Astrocyte (in vitro differentiated cells and primary cell): Measurements from ENCODE around the gene CCDC136. TPM values are rescaled to one million over a fixed set of nuclear protein-coding genes. Genes with fewer than 3 reads are reported as not detected.

Source experiments
- DNase-seq: peaks from one replicate; pipeline ENCODE4 v3.0.0-alpha.2; 2010; ENCODE audit warnings: low read depth
- FAIRE-seq: peaks from 2 replicates; lab custom pipeline; 2011; peaks lifted over from hg19 to GRCh38; lab: Jason Lieb, UNC
- H2AFZ ChIP-seq: 2 replicates; pipeline ENCODE4 v1.6.0; 2012; ENCODE audit warnings: low read depth, low read length, inconsistent platforms
- H3K27ac ChIP-seq: 2 replicates; pipeline ENCODE4 v1.5.1; 2011; ENCODE audit warnings: low read depth, low read length, inconsistent platforms
- H3K27me3 ChIP-seq: 2 replicates; pipeline ENCODE4 v1.6.0; 2011; ENCODE audit warnings: low read length, inconsistent platforms; ENCODE audit not compliant: insufficient read depth
- H3K36me3 ChIP-seq: 2 replicates; pipeline ENCODE4 v1.5.1; 2011; ENCODE audit warnings: low read length, inconsistent platforms; ENCODE audit not compliant: insufficient read depth
- H3K4me1 ChIP-seq: 2 replicates; pipeline ENCODE4 v1.5.1; 2011; ENCODE audit warnings: low read length, inconsistent platforms; ENCODE audit not compliant: insufficient read depth
- H3K4me2 ChIP-seq: 2 replicates; pipeline ENCODE4 v1.6.0; 2012; ENCODE audit warnings: low read length, inconsistent platforms
- H3K4me3 ChIP-seq: 2 replicates; pipeline ENCODE4 v1.5.1; 2011; ENCODE audit warnings: low read depth, mild to moderate bottlenecking, low read length, inconsistent platforms; ENCODE audit not compliant: insufficient read depth
- H3K79me2 ChIP-seq: 2 replicates; pipeline ENCODE4 v1.6.0; 2012; ENCODE audit warnings: mild to moderate bottlenecking, low read length, inconsistent platforms; ENCODE audit not compliant: insufficient read depth
- H3K9ac ChIP-seq: 2 replicates; pipeline ENCODE4 v1.6.0; 2012; ENCODE audit warnings: mild to moderate bottlenecking, low read length, inconsistent platforms
- H3K9me3 ChIP-seq: 2 replicates; pipeline ENCODE4 v1.5.1; 2012; ENCODE audit warnings: low read depth, mild to moderate bottlenecking, low read length, inconsistent platforms; ENCODE audit not compliant: insufficient read depth
- H4K20me1 ChIP-seq: 2 replicates; pipeline ENCODE4 v1.6.0; 2012; ENCODE audit warnings: low read length, inconsistent platforms; ENCODE audit not compliant: insufficient read depth
- H3K27ac Mint-ChIP-seq: one replicate; pipeline ENCODE4 v1.8.0; 2021; ENCODE audit warnings: mild to moderate bottlenecking, mixed read lengths; ENCODE audit not compliant: unreplicated experiment
- H3K27me3 Mint-ChIP-seq: one replicate; pipeline ENCODE4 v1.8.0; 2021; ENCODE audit warnings: low read depth, mixed read lengths; ENCODE audit not compliant: unreplicated experiment
- H3K36me3 Mint-ChIP-seq: one replicate; pipeline ENCODE4 v1.8.0; 2021; ENCODE audit warnings: low read depth, mixed read lengths; ENCODE audit not compliant: unreplicated experiment
- H3K4me1 Mint-ChIP-seq: one replicate; pipeline ENCODE4 v1.8.0; 2021; ENCODE audit warnings: low read depth, mixed read lengths; ENCODE audit not compliant: unreplicated experiment
- H3K4me3 Mint-ChIP-seq: one replicate; pipeline ENCODE4 v1.8.0; 2021; ENCODE audit warnings: mild to moderate bottlenecking, moderate library complexity, mixed read lengths; ENCODE audit not compliant: unreplicated experiment
- H3K9me3 Mint-ChIP-seq: one replicate; pipeline ENCODE4 v1.8.0; 2021; ENCODE audit warnings: mild to moderate bottlenecking, mixed read lengths; ENCODE audit not compliant: unreplicated experiment
- EZH2 ChIP-seq: IDR thresholded peaks from 2 replicates; pipeline ENCODE4 v1.6.1; 2012; ENCODE audit warnings: mild to moderate bottlenecking, low read length, inconsistent platforms; ENCODE audit not compliant: insufficient read depth
- total RNA-seq: library from RNA; stranded (reverse); gene quantifications from 2 replicates; pipeline ENCODE4 v1.2.1, GENCODE V29; 2021
- TF ChIP-seq, protein P1 (sequence below): IDR thresholded peaks from 2 replicates; pipeline ENCODE4 v1.5.1; 2011; ENCODE audit warnings: low read depth, mild to moderate bottlenecking, inconsistent platforms, low read length, moderate library complexity; ENCODE audit not compliant: insufficient read depth

CCDC136 gene
- total RNA-seq, 1 donor from 2014 or later: 14.9 TPM

DNA sequence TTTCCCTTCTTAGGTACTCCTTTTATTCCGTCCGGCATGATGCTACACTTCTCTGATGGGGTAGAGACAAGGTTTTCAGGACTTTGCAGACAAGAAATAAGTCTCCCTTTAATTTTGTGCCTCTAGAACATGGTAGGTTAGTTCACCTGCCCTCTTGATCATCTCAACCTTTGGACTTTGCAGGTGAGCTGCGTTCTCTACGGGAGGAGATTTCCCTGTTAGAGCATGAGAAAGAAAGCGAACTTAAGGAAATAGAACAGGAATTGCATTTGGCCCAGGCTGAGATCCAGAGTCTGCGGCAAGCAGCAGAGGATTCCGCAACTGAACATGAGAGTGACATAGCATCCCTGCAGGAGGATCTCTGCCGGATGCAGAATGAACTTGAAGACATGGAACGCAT, 9.2 kb downstream of the CCDC136 start:
- Mint-ChIP-seq H3K4me1 (peaks cover 14% of the 10 kb centered on the region), H3K4me3 (no peak overlapping the region), H3K27ac (no peak overlapping the region), H3K36me3 (peaks cover 34% of the 10 kb centered on the region), H3K27me3 (peaks cover 2% of the 10 kb centered on the region), H3K9me3 (peaks cover 6% of the 10 kb centered on the region)
- Histone ChIP-seq H3K4me2 (no peak overlapping the region), H3K9me3 (no peaks in the 10 kb centered on the region), H3K79me2 (no peaks in the 10 kb centered on the region), H2AFZ (no peak overlapping the region), H3K4me3 (no peak overlapping the region), H3K27ac (no peak overlapping the region), H4K20me1 (no peaks in the 10 kb centered on the region), H3K9ac (no peak overlapping the region), H3K27me3 (no peaks in the 10 kb centered on the region), H3K4me1 (peaks cover 3% of the 10 kb centered on the region), H3K36me3 (peaks cover 1% of the 10 kb centered on the region)
- DNase-seq (no peak), FAIRE-seq (no peak)
- TF ChIP-seq, protein P1, sequence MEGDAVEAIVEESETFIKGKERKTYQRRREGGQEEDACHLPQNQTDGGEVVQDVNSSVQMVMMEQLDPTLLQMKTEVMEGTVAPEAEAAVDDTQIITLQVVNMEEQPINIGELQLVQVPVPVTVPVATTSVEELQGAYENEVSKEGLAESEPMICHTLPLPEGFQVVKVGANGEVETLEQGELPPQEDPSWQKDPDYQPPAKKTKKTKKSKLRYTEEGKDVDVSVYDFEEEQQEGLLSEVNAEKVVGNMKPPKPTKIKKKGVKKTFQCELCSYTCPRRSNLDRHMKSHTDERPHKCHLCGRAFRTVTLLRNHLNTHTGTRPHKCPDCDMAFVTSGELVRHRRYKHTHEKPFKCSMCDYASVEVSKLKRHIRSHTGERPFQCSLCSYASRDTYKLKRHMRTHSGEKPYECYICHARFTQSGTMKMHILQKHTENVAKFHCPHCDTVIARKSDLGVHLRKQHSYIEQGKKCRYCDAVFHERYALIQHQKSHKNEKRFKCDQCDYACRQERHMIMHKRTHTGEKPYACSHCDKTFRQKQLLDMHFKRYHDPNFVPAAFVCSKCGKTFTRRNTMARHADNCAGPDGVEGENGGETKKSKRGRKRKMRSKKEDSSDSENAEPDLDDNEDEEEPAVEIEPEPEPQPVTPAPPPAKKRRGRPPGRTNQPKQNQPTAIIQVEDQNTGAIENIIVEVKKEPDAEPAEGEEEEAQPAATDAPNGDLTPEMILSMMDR: no peak
- TF ChIP-seq EZH2: no peak

- peaks cover 9% of the 10 kb centered on the region for H3K4me1 Mint-ChIP-seq
- Histone ChIP-seq H3K27ac (no peak overlapping the region), H3K4me2 (no peak overlapping the region), H3K9me3 (no peaks in the 10 kb centered on the region), H3K4me3 (no peak overlapping the region), H4K20me1 (no peaks in the 10 kb centered on the region), H3K4me1 (no peaks in the 10 kb centered on the region), H3K36me3 (peaks cover 3% of the 10 kb centered on the region), H3K9ac (no peak overlapping the region), H3K79me2 (no peaks in the 10 kb centered on the region), H3K27me3 (no peaks in the 10 kb centered on the region), H2AFZ (no peak overlapping the region)
- peaks cover 2% of the 10 kb centered on the region for H3K27me3 Mint-ChIP-seq
- FAIRE-seq (no peak), DNase-seq (no peak)
- no peak overlapping the region for H3K4me3 Mint-ChIP-seq
- TF ChIP-seq, protein P1: no peak
- no peak for TF ChIP-seq EZH2
- no peak overlapping the region for H3K27ac Mint-ChIP-seq
- peaks cover 32% of the 10 kb centered on the region for H3K36me3 Mint-ChIP-seq
- H3K9me3 Mint-ChIP-seq: peaks cover 6% of the 10 kb centered on the region
These were observed 10.1 kb downstream of the CCDC136 start for GRCh38 chr7:128801667-128802418.

GRCh38 chr7:128804484-128804883, 12.7 kb downstream of the CCDC136 start:
- FAIRE-seq (no peak), DNase-seq (no peak)
- Mint-ChIP-seq H3K4me3 (no peak overlapping the region), H3K9me3 (peaks cover 3% of the 10 kb centered on the region), H3K27me3 (peaks cover 2% of the 10 kb centered on the region), H3K4me1 (peaks cover 15% of the 10 kb centered on the region), H3K27ac (no peak overlapping the region), H3K36me3 (peaks cover 26% of the 10 kb centered on the region)
- H3K36me3 ChIP-seq: peaks cover 3% of the 10 kb centered on the region
- no peaks in the 10 kb centered on the region for H4K20me1 ChIP-seq
- no peaks in the 10 kb centered on the region for H3K4me1 ChIP-seq
- H3K9ac ChIP-seq: no peak overlapping the region
- H3K79me2 ChIP-seq: no peaks in the 10 kb centered on the region
- no peak overlapping the region for H3K4me2 ChIP-seq
- H3K27me3 ChIP-seq: no peaks in the 10 kb centered on the region
- no peak overlapping the region for H3K4me3 ChIP-seq
- H3K9me3 ChIP-seq: no peaks in the 10 kb centered on the region
- H2AFZ ChIP-seq: no peak overlapping the region
- TF ChIP-seq, protein P1: no peak
- no peak for TF ChIP-seq EZH2
- H3K27ac ChIP-seq: no peak overlapping the region
